Breast epithelium (tissue), 4 donors: ENCODE measurements around the gene SCG5. TPM values are rescaled to one million over a fixed set of nuclear protein-coding genes. Genes with fewer than 3 reads are reported as not detected.

Source experiments
- DNase-seq, 2 donors: peaks; one replicate each; pipeline ENCODE4 v3.0.0-alpha.2; 2019; ENCODE audit warnings: low spot score in 2 of 2
- H3K27ac ChIP-seq, 2 donors: fragments of 200-600 bp; sonication (generic) in 1 of 2; one replicate each; pipeline ENCODE4 v1.5.1; 2016 to 2019; ENCODE audit warnings: mild to moderate bottlenecking in 1 of 2
- H3K27me3 ChIP-seq, 2 donors: fragments of 200-600 bp; sonication (generic) in 1 of 2; one replicate each; pipeline versions ENCODE4 v1.5.1 to v1.6.0; 2017 to 2019; ENCODE audit warnings: control low read depth in 1 of 2, mild to moderate bottlenecking in 1 of 2
- H3K36me3 ChIP-seq: fragments of 200-600 bp; one replicate; pipeline ENCODE4 v1.5.1; 2019
- H3K4me1 ChIP-seq, 2 donors: fragments of 200-600 bp; sonication (generic); one replicate each; pipeline ENCODE4 v1.5.1; 2016 to 2019; ENCODE audit warnings: control low read depth in 1 of 2
- H3K4me3 ChIP-seq, 3 donors: fragments of 200-600 bp; sonication (generic); 1 replicate in 2 of 3; 2 replicates in 1 of 3; pipeline ENCODE4 v1.5.1; 2016 to 2019; ENCODE audit warnings: mild to moderate bottlenecking in 3 of 3, moderate library complexity in 2 of 3
- H3K9me3 ChIP-seq, 2 donors: fragments of 200-600 bp; sonication (generic) in 1 of 2; one replicate each; pipeline ENCODE4 v1.5.1; 2016 to 2019; ENCODE audit warnings: control low read depth in 1 of 2
- CTCF ChIP-seq, 3 donors: fragments of 450-650 bp; IDR thresholded peaks; one replicate each; pipeline ENCODE4 v1.5.1; 2016 to 2017; ENCODE audit warnings: antibody characterized with exemption in 3 of 3, mild to moderate bottlenecking in 3 of 3, moderate library complexity in 3 of 3
- POLR2A ChIP-seq: fragments of 450-650 bp; IDR thresholded peaks from one replicate; pipeline ENCODE4 v1.6.1; 2016; ENCODE audit warnings: antibody characterized with exemption, mild to moderate bottlenecking, moderate library complexity
- POLR2AphosphoS5 ChIP-seq, 3 donors: sonication (generic); formaldehyde crosslinking; IDR thresholded peaks; one replicate each; pipeline ENCODE4 v1.6.1; 2017; ENCODE audit warnings: antibody characterized with exemption in 3 of 3
- intact Hi-C: fragments of 100-400 bp; cut with DNase I; formaldehyde crosslinking; loops from one replicate; pipeline ENCODE4 v1.15.1; 2023; ENCODE audit warnings: low total_unique reads
- total RNA-seq, 3 donors: library from RNA; depleted of rRNA; stranded (reverse); fragments of >200 nt; gene quantifications; one replicate each; pipeline ENCODE4 v1.1.0, GENCODE V29; 2016

The SCG5 gene
- total RNA-seq, 3 donors from 2014 or later, result 5.0 to 11.1 TPM; not detected in 1

DNA sequence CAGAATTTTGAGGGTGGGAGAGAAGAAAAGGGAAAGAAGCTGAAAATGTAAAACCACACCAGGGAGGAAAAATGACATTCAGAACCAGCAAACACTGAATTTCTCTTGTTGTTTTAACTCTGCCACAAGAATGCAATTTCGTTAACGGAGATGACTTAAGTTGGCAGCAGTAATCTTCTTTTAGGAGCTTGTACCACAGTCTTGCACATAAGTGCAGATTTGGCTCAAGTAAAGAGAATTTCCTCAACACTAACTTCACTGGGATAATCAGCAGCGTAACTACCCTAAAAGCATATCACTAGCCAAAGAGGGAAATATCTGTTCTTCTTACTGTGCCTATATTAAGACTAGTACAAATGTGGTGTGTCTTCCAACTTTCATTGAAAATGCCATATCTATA, 91.8 kb downstream of the SCG5 start:
- Histone ChIP-seq H3K9me3 (peaks cover 0 to 3% of the 10 kb centered on the region in 2 donors), H3K4me3 (no peak overlapping the region), H3K4me1 (no peaks in the 10 kb centered on the region), H3K36me3 (no peaks in the 10 kb centered on the region), H3K27me3 (no peaks in the 10 kb centered on the region), H3K27ac (no peak overlapping the region)
- TF ChIP-seq POLR2A (no peak), POLR2AphosphoS5 (IDR thresholded peaks at IDR 0.05) (no peak)
- intact Hi-C loops, result no loop called here
- no peak for DNase-seq

DNA sequence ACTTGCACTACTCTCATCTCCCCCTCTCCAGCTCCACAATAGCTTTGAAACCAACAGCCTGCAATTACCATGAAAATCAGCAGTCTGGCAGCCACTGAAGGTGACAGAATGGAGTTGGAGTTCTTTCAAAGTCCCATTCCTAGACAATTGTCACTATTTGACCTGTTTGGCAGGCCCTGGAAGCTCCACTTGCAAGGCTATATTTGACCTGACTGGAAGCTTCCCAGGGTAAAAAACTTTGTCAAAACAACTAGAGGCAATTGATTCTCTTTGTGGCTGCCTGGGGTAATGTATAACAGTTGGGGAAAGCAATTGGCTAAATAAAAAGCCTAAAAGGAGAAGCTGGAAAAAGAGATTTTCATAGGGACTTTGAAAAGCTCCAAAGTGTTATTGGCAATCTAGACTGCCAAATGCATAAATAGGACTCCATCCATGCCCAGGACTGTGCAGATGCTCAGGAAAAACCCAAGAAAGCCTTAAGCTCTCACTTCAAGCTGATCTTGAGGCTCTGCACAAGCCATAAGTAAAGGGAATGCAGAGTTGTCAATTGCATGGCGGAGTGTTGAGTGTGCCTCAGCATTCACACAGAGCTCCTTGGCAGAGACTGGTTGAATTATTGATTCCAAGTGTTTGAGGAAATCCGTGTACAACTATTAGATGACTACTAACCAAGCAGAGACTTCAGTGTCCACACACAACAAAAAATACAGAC, 94.6 kb downstream of the SCG5 start:
- Histone ChIP-seq H3K4me1 (no peaks in the 10 kb centered on the region), H3K9me3 (peaks cover 3 to 19% of the 10 kb centered on the region in 2 donors), H3K27me3 (no peaks in the 10 kb centered on the region), H3K4me3 (no peak overlapping the region), H3K36me3 (no peaks in the 10 kb centered on the region), H3K27ac (no peak overlapping the region)
- TF ChIP-seq POLR2AphosphoS5 (IDR thresholded peaks at IDR 0.05) (no peak), POLR2A (no peak), CTCF (IDR thresholded peaks at IDR 0.05) (no peak)
- intact Hi-C loops, result no loop called here
- no peak for DNase-seq

GRCh38 chr15:32736701-32737061, 95.2 kb downstream of the SCG5 start:
- intact Hi-C loops, result no loop called here
- TF ChIP-seq POLR2A (no peak), CTCF (IDR thresholded peaks at IDR 0.05) (no peak), POLR2AphosphoS5 (IDR thresholded peaks at IDR 0.05) (no peak)

DNA sequence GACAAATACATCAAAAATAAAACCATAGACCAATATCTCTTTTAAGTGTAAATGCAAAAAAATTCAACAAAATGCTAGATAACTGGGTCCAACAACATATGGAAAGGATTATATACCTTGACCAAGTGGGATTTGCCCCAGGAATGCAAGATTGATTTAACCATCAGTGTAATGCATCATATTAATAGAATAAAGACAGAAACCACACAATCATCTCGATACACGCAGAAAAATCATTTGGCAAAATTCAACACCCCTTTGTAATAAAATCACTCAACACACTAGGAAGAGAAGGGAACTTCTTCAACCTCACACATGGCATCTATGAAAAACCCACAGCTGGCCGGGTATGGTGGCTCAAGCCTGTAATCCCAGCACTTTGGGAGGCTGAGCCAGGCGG, 95.8 kb downstream of the SCG5 start:
- Histone ChIP-seq H3K36me3 (no peaks in the 10 kb centered on the region), H3K4me1 (no peaks in the 10 kb centered on the region), H3K27ac (no peak overlapping the region), H3K4me3 (no peak overlapping the region), H3K27me3 (no peaks in the 10 kb centered on the region), H3K9me3 (peaks cover 3 to 25% of the 10 kb centered on the region in 2 donors)
- DNase-seq, result no peak
- no peak for TF ChIP-seq POLR2AphosphoS5 (IDR thresholded peaks at IDR 0.05)
- TF ChIP-seq POLR2A, result no peak
- TF ChIP-seq CTCF (IDR thresholded peaks at IDR 0.05), result no peak
- intact Hi-C loops, result no loop called here

More at GRCh38 chr15:32736701-32737061, 95.2 kb downstream of the SCG5 start:
- Histone ChIP-seq H3K36me3 (no peaks in the 10 kb centered on the region), H3K9me3 (peaks cover 3 to 24% of the 10 kb centered on the region in 2 donors), H3K27me3 (no peaks in the 10 kb centered on the region), H3K4me1 (no peaks in the 10 kb centered on the region), H3K4me3 (no peak overlapping the region), H3K27ac (no peak overlapping the region)
- no peak for DNase-seq

GRCh38 chr15:32738666-32739065, 97.2 kb downstream of the SCG5 start:
- DNase-seq, result no peak
- Histone ChIP-seq H3K27me3 (no peaks in the 10 kb centered on the region), H3K4me3 (no peak overlapping the region), H3K4me1 (no peaks in the 10 kb centered on the region), H3K36me3 (no peaks in the 10 kb centered on the region), H3K27ac (no peak overlapping the region), H3K9me3 (peaks cover 3 to 29% of the 10 kb centered on the region in 2 donors)
- intact Hi-C loops, result no loop called here
- TF ChIP-seq CTCF (IDR thresholded peaks at IDR 0.05), result no peak
- no peak for TF ChIP-seq POLR2AphosphoS5 (IDR thresholded peaks at IDR 0.05)
- no peak for TF ChIP-seq POLR2A
